ENCODE results near the gene MPZL3. TPM values are rescaled to one million over a fixed set of nuclear protein-coding genes. Genes with fewer than 3 reads are reported as not detected.

The MPZL3 gene
- total and polyA plus RNA-seq, 2 experiments from 2014 or later = 0.92 to 2.9 TPM

GRCh38 chr11:118275176-118275575 lies 23.0 kb upstream of the MPZL3 start (continued):
- TF ChIP-seq, protein P1, sequence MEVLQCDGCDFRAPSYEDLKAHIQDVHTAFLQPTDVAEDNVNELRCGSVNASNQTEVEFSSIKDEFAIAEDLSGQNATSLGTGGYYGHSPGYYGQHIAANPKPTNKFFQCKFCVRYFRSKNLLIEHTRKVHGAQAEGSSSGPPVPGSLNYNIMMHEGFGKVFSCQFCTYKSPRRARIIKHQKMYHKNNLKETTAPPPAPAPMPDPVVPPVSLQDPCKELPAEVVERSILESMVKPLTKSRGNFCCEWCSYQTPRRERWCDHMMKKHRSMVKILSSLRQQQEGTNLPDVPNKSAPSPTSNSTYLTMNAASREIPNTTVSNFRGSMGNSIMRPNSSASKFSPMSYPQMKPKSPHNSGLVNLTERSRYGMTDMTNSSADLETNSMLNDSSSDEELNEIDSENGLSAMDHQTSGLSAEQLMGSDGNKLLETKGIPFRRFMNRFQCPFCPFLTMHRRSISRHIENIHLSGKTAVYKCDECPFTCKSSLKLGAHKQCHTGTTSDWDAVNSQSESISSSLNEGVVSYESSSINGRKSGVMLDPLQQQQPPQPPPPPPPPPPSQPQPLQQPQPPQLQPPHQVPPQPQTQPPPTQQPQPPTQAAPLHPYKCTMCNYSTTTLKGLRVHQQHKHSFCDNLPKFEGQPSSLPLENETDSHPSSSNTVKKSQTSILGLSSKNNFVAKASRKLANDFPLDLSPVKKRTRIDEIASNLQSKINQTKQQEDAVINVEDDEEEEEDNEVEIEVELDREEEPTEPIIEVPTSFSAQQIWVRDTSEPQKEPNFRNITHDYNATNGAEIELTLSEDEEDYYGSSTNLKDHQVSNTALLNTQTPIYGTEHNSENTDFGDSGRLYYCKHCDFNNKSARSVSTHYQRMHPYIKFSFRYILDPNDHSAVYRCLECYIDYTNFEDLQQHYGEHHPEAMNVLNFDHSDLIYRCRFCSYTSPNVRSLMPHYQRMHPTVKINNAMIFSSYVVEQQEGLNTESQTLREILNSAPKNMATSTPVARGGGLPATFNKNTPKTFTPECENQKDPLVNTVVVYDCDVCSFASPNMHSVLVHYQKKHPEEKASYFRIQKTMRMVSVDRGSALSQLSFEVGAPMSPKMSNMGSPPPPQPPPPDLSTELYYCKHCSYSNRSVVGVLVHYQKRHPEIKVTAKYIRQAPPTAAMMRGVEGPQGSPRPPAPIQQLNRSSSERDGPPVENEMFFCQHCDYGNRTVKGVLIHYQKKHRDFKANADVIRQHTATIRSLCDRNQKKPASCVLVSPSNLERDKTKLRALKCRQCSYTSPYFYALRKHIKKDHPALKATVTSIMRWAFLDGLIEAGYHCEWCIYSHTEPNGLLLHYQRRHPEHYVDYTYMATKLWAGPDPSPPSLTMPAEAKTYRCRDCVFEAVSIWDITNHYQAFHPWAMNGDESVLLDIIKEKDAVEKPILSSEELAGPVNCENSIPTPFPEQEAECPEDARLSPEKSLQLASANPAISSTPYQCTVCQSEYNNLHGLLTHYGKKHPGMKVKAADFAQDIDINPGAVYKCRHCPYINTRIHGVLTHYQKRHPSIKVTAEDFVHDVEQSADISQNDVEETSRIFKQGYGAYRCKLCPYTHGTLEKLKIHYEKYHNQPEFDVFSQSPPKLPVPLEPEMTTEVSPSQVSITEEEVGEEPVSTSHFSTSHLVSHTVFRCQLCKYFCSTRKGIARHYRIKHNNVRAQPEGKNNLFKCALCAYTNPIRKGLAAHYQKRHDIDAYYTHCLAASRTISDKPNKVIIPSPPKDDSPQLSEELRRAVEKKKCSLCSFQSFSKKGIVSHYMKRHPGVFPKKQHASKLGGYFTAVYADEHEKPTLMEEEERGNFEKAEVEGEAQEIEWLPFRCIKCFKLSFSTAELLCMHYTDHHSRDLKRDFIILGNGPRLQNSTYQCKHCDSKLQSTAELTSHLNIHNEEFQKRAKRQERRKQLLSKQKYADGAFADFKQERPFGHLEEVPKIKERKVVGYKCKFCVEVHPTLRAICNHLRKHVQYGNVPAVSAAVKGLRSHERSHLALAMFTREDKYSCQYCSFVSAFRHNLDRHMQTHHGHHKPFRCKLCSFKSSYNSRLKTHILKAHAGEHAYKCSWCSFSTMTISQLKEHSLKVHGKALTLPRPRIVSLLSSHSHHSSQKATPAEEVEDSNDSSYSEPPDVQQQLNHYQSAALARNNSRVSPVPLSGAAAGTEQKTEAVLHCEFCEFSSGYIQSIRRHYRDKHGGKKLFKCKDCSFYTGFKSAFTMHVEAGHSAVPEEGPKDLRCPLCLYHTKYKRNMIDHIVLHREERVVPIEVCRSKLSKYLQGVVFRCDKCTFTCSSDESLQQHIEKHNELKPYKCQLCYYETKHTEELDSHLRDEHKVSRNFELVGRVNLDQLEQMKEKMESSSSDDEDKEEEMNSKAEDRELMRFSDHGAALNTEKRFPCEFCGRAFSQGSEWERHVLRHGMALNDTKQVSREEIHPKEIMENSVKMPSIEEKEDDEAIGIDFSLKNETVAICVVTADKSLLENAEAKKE (CRISPR knock-in tag; IDR thresholded peaks at IDR 0.05) = no peak
- TF ChIP-seq NANOG (IDR thresholded peaks at IDR 0.05; ENCODE audit: borderline replicate concordance) (no peak), ZNF114 (CRISPR knock-in tag; IDR thresholded peaks at IDR 0.05) (no peak), EZH2 (IDR thresholded peaks at IDR 0.05; ENCODE audit: low read depth, unreplicated experiment) (no peak), ZNF331 (CRISPR knock-in tag; IDR thresholded peaks at IDR 0.05; ENCODE audit: low read depth) (no peak), ETS1 (IDR thresholded peaks at IDR 0.05) (no peak)

DNA sequence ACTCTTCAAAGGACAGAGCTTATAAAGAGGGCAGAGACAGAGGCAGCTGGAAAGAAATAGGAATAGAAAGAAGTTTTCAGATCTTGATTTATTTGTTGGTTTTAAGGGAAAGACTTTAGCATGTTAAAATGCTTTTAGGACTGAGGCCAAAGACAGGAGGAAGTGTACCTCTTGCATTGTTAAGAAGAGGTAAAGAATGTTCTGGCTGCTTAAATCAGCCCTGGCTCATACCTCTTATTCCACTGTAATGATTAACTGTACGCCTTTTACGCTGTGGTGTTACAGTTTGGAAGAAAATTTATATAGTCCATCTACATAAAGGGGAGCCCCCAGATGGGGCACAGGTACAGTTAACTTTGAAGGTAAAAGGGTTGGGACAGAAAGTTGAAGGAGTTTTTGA lies 22.0 kb upstream of the MPZL3 start:
- ATAC-seq (no peak), DNase-seq (ENCODE audit: low spot score) (no peak)
- no peaks in the 10 kb centered on the region for H3K4me1 Mint-ChIP-seq
- H3K4me3 Mint-ChIP-seq = no peak overlapping the region
- H3K9me3 Mint-ChIP-seq = no peaks in the 10 kb centered on the region
- no peak overlapping the region for H3K27ac Mint-ChIP-seq
- Histone ChIP-seq H3K4me2 (no peak overlapping the region), H3K4me1 (ENCODE audit: insufficient read depth) (no peaks in the 10 kb centered on the region), H3K9me2 (ENCODE audit: insufficient read depth) (no peaks in the 10 kb centered on the region; the same call in 1 of the 2 replicates), H3K79me2 (replicated peaks; ENCODE audit: insufficient read depth) (no peaks in the 10 kb centered on the region), H3F3A (replicated peaks; ENCODE audit: low read depth) (no peaks in the 10 kb centered on the region), H4K20me1 (replicated peaks; ENCODE audit: insufficient read depth) (no peaks in the 10 kb centered on the region), H3K27ac (ENCODE audit: low read depth) (no peak overlapping the region), H3K36me3 (ENCODE audit: insufficient read depth) (no peaks in the 10 kb centered on the region), H3K4me3 (no peak overlapping the region), H2AFZ (no peak overlapping the region), H3K27me3 (ENCODE audit: insufficient read depth) (peaks cover 4% of the 10 kb centered on the region; the same call in 1 of the 2 replicates)
- H3K27me3 Mint-ChIP-seq (ENCODE audit: insufficient read depth, low read depth, poor library complexity) = peaks cover 3% of the 10 kb centered on the region
- no peaks in the 10 kb centered on the region for H3K36me3 Mint-ChIP-seq (ENCODE audit: low read depth)
- TF ChIP-seq ETS1 (IDR thresholded peaks at IDR 0.05) (no peak), ZNF114 (CRISPR knock-in tag; IDR thresholded peaks at IDR 0.05) (no peak), CREB1 (CRISPR knock-in tag; IDR thresholded peaks at IDR 0.05; ENCODE audit: low read depth) (no peak), JUNB (IDR thresholded peaks at IDR 0.05; ENCODE audit: unreplicated experiment) (no peak), NANOG (IDR thresholded peaks at IDR 0.05; ENCODE audit: borderline replicate concordance) (no peak), EZH2 (IDR thresholded peaks at IDR 0.05; ENCODE audit: low read depth, unreplicated experiment) (no peak), CTCF (conservative IDR thresholded peaks at IDR 0.05; ENCODE audit: low read depth in 2 of 2) (no peak), ZNF331 (CRISPR knock-in tag; IDR thresholded peaks at IDR 0.05; ENCODE audit: low read depth) (no peak), REST (IDR thresholded peaks at IDR 0.05; ENCODE audit: unreplicated experiment) (no peak), POLR2AphosphoS5 (IDR thresholded peaks at IDR 0.05; ENCODE audit: low read depth) (no peak)

Measured in GM23338 (cell line).